MM.1S (cell line): Measurements from ENCODE around the gene GTSE1.

Experiments
- EZH2 ChIP-seq: fragments of 300-600 bp; sonication (generic); optimal IDR thresholded peaks from 2 replicates; pipeline ENCODE3; 2017; ENCODE audit warnings: low read depth, mild to moderate bottlenecking, antibody characterized with exemption, low read length, mixed read lengths
- EZH2phosphoT487 ChIP-seq: fragments of 300-600 bp; sonication (generic); IDR thresholded peaks from 2 replicates; pipeline ENCODE4 v1.6.1; 2018; ENCODE audit warnings: antibody characterized with exemption, low read length
- TF ChIP-seq, protein P1 (sequence below): fragments of 300-600 bp; sonication (generic); IDR thresholded peaks from 2 replicates; pipeline ENCODE4 v1.5.1; 2016; ENCODE audit warnings: antibody characterized with exemption, low read length, mixed read lengths

DNA sequence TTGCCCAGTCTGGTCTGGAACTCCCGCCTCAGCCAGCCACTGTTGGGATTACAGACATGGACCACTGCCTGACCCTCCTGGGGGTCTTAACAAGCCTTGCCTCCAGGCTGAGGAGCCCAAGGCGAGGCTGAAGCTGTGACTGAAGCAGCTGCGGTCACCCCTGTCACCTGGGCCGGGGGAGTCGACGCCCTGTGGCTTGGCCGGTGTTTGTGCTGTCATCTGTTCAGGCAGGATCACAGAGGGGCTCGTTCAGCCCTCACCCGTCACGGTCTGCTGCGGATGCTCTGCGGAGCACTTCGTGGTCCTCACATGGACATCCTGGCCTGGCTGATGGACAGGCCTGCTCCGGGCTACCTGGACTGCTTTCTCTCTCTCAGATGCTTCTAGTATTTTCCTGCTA, 62.7 kb downstream of the GTSE1 start:
- TF ChIP-seq EZH2 (no peak), EZH2phosphoT487 (no peak)
- TF ChIP-seq, protein P1, sequence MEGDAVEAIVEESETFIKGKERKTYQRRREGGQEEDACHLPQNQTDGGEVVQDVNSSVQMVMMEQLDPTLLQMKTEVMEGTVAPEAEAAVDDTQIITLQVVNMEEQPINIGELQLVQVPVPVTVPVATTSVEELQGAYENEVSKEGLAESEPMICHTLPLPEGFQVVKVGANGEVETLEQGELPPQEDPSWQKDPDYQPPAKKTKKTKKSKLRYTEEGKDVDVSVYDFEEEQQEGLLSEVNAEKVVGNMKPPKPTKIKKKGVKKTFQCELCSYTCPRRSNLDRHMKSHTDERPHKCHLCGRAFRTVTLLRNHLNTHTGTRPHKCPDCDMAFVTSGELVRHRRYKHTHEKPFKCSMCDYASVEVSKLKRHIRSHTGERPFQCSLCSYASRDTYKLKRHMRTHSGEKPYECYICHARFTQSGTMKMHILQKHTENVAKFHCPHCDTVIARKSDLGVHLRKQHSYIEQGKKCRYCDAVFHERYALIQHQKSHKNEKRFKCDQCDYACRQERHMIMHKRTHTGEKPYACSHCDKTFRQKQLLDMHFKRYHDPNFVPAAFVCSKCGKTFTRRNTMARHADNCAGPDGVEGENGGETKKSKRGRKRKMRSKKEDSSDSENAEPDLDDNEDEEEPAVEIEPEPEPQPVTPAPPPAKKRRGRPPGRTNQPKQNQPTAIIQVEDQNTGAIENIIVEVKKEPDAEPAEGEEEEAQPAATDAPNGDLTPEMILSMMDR = no peak
